Ishikawa (cell line): ENCODE results near the gene VTI1A.

Experiments used
- CEBPB ChIP-seq: IDR thresholded peaks from 2 replicates; pipeline ENCODE4 v1.6.1; 2012
- CREB1 ChIP-seq: IDR thresholded peaks from 2 replicates; pipeline ENCODE4 v1.6.1; 2012; ENCODE audit warnings: low read depth
- EGR1 ChIP-seq: IDR thresholded peaks from 2 replicates; pipeline ENCODE4 v1.6.1; 2012
- EP300 ChIP-seq: IDR thresholded peaks from 2 replicates; pipeline ENCODE4 v1.6.1; 2012; ENCODE audit warnings: borderline replicate concordance
- FOXM1 ChIP-seq: IDR thresholded peaks from 2 replicates; pipeline ENCODE4 v1.6.1; 2012; ENCODE audit warnings: low read depth, borderline replicate concordance
- MAX ChIP-seq: IDR thresholded peaks from 2 replicates; pipeline ENCODE4 v1.6.1; 2012
- NFIC ChIP-seq: IDR thresholded peaks from 2 replicates; pipeline ENCODE4 v1.6.1; 2012
- RAD21 ChIP-seq: IDR thresholded peaks from 2 replicates; pipeline ENCODE4 v1.6.1; 2012; ENCODE audit warnings: low read depth
- REST ChIP-seq: IDR thresholded peaks from 2 replicates; pipeline ENCODE4 v1.6.1; 2012; ENCODE audit warnings: low read depth, mild to moderate bottlenecking
- TAF1 ChIP-seq: IDR thresholded peaks from 2 replicates; pipeline ENCODE4 v1.6.1; 2012; ENCODE audit warnings: low read depth, mild to moderate bottlenecking
- TCF12 ChIP-seq: IDR thresholded peaks from 2 replicates; pipeline ENCODE4 v1.6.1; 2012; ENCODE audit warnings: low read depth
- TEAD4 ChIP-seq: IDR thresholded peaks from 2 replicates; pipeline ENCODE4 v1.6.1; 2012
- USF1 ChIP-seq: IDR thresholded peaks from 2 replicates; pipeline ENCODE4 v1.6.1; 2012
- YY1 ChIP-seq: IDR thresholded peaks from 2 replicates; pipeline ENCODE4 v1.6.1; 2012; ENCODE audit warnings: low read depth
- ZBTB7A ChIP-seq: IDR thresholded peaks from 2 replicates; pipeline ENCODE4 v1.6.1; 2012; ENCODE audit warnings: low read depth

The VTI1A gene

GRCh38 chr10:112607506-112607905 is 160.5 kb downstream of the VTI1A start:
- TF ChIP-seq ZBTB7A (no peak), EGR1 (no peak), CREB1 (no peak), YY1 (no peak), NFIC (no peak), MAX (no peak), TEAD4 (no peak), TCF12 (no peak), REST (no peak), TAF1 (no peak), EP300 (no peak), FOXM1 (no peak), CEBPB (no peak), USF1 (no peak), RAD21 (no peak)

- no peak for TF ChIP-seq TEAD4
- no peak for TF ChIP-seq MAX
- no peak for TF ChIP-seq CREB1
- TF ChIP-seq REST, result no peak
- no peak for TF ChIP-seq TAF1
- TF ChIP-seq RAD21, result no peak
- TF ChIP-seq USF1, result no peak
- no peak for TF ChIP-seq EGR1
- no peak for TF ChIP-seq EP300
- no peak for TF ChIP-seq FOXM1
- no peak for TF ChIP-seq YY1
- no peak for TF ChIP-seq CEBPB
- TF ChIP-seq ZBTB7A, result no peak
- no peak for TF ChIP-seq NFIC
- TF ChIP-seq TCF12, result no peak
These were observed 166.6 kb downstream of the VTI1A start for GRCh38 chr10:112613620-112614019.

GRCh38 chr10:112614072-112614471 is 167.1 kb downstream of the VTI1A start:
- TF ChIP-seq EGR1 (no peak), FOXM1 (no peak), MAX (no peak), TAF1 (no peak), YY1 (no peak), TEAD4 (no peak), RAD21 (no peak), TCF12 (no peak), ZBTB7A (no peak), USF1 (no peak), CEBPB (no peak), REST (no peak), CREB1 (no peak)

- TF ChIP-seq EGR1 (no peak), YY1 (no peak), MAX (no peak), TCF12 (no peak), FOXM1 (no peak), USF1 (no peak), ZBTB7A (no peak), CEBPB (no peak), NFIC (no peak), TAF1 (no peak), REST (no peak), TEAD4 (no peak), CREB1 (no peak), RAD21 (no peak), EP300 (no peak)
These were observed 167.6 kb downstream of the VTI1A start for GRCh38 chr10:112614586-112614985.
